GM18517 (cell line): ENCODE results near the gene ZBTB34.

Source experiments
- ATAC-seq: cut with Tn5 transposase; IDR thresholded peaks from one replicate; pipeline ENCODE4 v1.9.1; 2021; ENCODE audit warnings: mild to moderate bottlenecking, moderate library complexity; ENCODE audit not compliant: unreplicated experiment

The ZBTB34 gene

GRCh38 chr9:126842977-126843799, 17.3 kb upstream of the ZBTB34 start:
- ATAC-seq = no peak

- no peak for ATAC-seq
Observed at GRCh38 chr9:126844085-126844484, 16.4 kb upstream of the ZBTB34 start.

GRCh38 chr9:126847051-126847450, 13.4 kb upstream of the ZBTB34 start:
- no peak for ATAC-seq

GRCh38 chr9:126849591-126850225, 10.7 kb upstream of the ZBTB34 start:
- ATAC-seq = no peak

- no peak for ATAC-seq
Observed at GRCh38 chr9:126851286-126851880, 9.1 kb upstream of the ZBTB34 start.

- ATAC-seq = no peak
Observed at GRCh38 chr9:126852086-126852688, 8.3 kb upstream of the ZBTB34 start.

- no peak for ATAC-seq
Observed at GRCh38 chr9:126853667-126854066, 6.8 kb upstream of the ZBTB34 start.

GRCh38 chr9:126854734-126855133, 5.7 kb upstream of the ZBTB34 start:
- no peak for ATAC-seq

GRCh38 chr9:126856326-126856877, 4.0 kb upstream of the ZBTB34 start:
- ATAC-seq = no peak

- no peak for ATAC-seq
Observed at GRCh38 chr9:126857261-126857960, 3.0 kb upstream of the ZBTB34 start.

GRCh38 chr9:126859111-126859510, 1.3 kb upstream of the ZBTB34 start:
- ATAC-seq = no peak

GRCh38 chr9:126860757-126861466, 473 bp downstream of the ZBTB34 start:
- peak; percentile 23 for ATAC-seq

- no peak for ATAC-seq
Observed at GRCh38 chr9:126861707-126862103, 1.3 kb downstream of the ZBTB34 start.

- no peak for ATAC-seq
Observed at GRCh38 chr9:126862104-126862761, 1.8 kb downstream of the ZBTB34 start.

GRCh38 chr9:126864771-126865170, 4.3 kb downstream of the ZBTB34 start:
- no peak for ATAC-seq

GRCh38 chr9:126869368-126869767, 8.9 kb downstream of the ZBTB34 start:
- ATAC-seq = no peak

- ATAC-seq = no peak
Observed at GRCh38 chr9:126872516-126872915, 12.1 kb downstream of the ZBTB34 start.

- no peak for ATAC-seq
Observed at GRCh38 chr9:126874546-126875314, 14.3 kb downstream of the ZBTB34 start.
